Stimulated activated CD4-positive, alpha-beta T cell treated with anti-CD3 and anti-CD28 coated beads, TNF-alpha, amount 100 ng/mL, for 24 hours (primary cell): ENCODE measurements around the gene CDH4.

Experiments used
- DNase-seq, 3 experiments: peaks; one replicate each; pipeline ENCODE4 v3.0.0-alpha.2; 2020; ENCODE audit warnings: low read depth in 3 of 3

The CDH4 gene

DNA sequence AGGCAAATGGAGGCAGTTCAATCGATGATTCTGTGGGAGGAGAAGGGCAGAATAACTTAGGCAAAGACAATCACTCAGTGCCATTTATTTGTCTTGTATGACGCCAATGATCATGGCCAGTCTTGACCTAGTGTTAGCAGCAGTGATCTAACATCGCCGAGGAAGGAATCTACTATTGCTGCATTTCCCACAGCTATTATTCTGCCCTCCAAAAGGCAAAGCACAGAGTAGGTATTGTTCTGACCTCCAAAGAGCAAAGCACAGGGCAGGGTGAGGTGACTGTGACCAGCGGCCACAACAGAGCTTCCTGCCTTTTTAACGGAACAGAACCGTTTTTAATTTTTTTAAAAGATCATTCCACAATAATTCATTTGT lies 235.9 kb downstream of the CDH4 start:
- DNase-seq = no peak

DNA sequence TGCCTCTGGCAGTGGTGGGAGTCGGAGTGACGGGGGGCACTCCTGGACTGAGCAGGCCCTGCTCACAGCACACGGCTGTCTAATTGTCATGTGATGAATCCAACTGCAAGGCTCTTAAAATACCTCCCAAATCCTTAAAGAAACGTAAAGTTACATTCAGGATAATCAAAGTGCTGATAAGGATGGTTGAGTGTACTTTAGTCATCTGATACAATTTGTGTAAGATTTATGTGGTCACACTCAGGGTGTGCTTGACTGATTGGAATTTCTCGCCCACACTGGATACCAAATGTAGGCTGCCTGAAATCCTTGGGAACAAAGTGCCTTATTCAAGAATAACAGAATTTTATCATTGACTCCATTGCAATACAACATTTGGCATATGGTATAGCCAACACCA lies 238.7 kb downstream of the CDH4 start:
- no peak for DNase-seq

DNA sequence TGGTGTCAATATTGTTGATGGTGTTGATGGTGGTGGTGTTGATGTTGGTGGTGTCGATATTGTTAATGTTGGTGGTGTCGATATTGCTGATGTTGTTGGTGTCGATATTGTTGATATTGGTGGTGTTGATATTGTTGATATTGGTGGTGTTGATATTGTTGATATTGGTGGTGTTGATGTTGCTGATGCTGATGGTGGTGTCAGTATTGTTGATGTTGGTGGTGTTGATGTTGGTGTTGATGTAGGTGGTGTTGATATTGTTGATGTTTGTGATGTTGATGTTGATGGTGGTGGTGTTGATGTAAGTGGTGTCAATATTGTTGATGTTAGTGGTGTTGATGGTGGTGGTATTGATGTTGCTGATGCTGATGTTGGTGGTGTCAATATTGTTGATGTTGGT lies 240.0 kb downstream of the CDH4 start:
- DNase-seq = no peak

DNA sequence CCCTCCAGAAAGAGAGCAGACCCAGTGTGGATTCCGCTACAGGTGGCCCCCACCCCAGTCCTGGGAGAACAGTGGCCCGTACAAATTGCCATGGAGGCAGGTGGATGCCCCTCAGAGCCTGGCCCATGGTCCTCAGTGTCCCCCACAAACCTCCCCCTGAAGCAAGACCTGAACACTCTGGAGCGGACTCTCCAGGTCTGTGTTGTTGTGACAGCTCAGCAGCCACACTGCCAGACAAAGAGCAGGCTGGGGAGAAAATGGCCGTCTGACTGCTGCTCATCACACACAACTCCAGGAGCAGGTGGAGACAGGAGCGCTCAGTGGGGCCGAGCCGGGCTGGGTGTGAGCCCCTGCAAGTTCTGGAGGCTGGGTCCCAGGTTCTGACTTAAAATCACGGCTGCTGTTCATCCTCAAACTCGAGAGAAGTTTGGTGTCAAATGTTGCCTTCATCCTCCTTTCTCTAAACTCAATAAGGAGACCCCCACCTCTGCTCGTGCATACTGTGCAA lies 241.8 kb downstream of the CDH4 start:
- DNase-seq = no peak

DNA sequence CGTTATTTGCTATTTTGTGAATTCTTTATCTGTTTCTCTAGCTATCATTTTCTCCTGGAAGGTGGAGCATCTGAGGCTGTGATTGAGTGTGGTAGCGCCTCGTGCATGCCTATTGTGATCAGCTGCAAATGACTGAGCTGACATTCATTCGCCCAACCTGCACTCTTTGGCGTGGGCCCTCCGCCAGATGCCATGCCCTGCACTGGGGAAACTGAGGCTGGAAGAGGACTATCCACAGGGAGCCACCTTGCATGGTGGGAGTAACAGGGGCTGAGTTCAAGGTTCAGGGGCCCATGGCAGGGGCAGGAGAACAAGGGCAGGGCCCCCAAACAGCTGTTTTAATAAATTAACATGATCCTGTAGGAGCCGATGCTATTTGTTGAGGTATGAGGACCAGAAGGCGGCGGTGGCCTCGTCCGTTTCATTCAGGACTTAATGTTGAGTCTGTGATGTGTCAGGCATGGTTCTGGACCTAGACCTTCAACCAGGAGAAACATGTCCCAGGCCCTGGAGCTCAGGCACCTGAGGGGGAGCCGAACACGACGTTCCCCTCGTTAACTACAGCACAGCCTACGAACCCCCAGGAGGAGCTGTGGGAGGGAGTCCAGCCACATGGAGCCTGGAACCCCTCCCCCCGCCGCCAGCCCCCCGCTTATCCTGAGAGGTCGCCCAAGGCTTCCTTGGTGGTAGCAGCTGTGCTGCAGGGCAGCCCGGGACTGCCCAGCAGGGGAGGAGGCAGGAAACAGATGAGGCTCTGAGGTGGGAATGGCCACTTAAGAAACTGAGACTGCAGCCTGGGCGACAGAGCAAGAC lies 242.9 kb downstream of the CDH4 start:
- no peak for DNase-seq

DNA sequence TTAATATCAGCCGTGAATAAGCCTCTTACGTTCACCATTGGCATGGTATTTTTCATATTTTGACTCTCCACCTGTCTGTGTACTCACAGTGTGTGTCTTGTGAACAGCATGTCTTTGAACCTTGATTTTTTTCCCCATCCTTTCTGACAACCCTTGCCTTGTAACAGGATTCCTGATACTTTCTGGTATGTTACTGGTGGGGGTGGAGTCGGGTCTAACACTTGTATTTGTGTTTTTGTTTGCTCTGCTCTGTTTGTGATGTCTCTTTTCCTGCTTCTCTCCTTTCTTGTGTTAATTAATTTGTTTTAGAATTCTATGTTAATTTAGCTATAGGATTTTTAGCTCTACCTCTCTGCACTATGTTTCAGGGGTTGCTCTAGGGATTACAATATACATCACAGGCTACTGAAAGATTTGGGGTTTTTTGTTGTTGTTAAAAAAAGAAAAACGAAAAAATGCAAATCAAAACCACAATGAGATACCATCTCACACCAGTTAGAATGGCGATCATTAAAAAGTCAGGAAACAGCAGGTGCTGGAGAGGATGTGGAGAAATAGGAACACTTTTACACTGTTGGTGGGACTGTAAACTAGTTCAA lies 245.1 kb downstream of the CDH4 start:
- DNase-seq = no peak

DNA sequence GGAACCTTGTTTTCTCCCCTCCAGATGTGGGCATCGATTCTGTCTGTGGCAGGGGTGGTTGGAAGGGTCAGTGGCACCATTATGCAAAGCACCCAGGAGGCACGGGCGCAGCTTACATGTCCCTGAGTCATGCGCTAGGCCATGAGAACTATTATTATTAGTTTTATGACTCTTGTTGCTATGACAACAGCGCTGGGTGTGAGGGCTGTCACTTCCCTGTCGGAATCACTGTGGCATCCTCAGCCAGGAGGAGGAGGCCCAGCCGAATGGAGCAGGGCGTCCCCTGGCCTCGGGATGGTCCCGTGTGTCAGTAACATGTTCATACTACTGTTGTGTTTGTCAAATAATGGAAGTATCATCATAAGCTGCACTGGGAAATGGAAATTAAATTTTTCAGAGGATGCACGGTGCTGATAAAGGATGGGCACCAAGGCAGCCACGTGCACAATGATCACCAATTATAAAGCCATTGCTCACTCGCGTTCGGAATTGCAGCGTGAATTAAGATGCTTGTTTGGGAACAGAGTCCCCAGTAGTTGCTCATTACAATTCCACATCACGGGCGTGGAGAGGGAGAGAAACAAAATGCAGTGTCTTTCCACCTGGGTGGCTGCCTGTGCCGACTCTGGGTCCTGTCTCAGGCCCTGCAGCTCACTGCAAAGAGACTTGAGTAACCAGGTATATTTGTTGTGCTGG lies 247.9 kb downstream of the CDH4 start:
- no peak for DNase-seq

DNA sequence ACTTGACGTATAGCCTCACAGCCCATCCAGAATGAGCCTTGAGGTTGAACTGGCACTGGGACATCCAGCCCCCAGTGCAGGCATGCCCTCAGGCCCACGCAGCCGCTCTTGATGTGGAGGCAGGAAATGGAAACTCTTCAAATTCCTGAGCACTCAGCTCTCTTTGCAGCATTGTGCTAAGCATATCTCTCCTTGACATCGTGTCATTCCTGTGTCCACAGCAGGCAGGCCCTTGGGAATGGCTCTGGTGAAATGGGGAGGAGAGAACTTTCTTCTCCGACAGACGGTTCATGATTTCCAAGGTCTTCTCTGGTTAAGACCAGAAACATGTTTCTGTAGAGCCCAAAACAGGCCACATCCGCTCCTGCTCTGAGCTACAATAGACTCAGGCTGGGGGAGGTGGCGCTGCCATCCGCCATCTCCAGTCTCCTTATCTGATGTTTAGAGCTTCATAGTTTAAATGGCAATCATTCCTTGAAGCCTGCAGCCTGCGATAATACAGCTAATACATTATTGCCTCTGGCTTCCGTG lies 248.8 kb downstream of the CDH4 start:
- DNase-seq = peak in 1 of 3 experiments; percentile 15

DNA sequence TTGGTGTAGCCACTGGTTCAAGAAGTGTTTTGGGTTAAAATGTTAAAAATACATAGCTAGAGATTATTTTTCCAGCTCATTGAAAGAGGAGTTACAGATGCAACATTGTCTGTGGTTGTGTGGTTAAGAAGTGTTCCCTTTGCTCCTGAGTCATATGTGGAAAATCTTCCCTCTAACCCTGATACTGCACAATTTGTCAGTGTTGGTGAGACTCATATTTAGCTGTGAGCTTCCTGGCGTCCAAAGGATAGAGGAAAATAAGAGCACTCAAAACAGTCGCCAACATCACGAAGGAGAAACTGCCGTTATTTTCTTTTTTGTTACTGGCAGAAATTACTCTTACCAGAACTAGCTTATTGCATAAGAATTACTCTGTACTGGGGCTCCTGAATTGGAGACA lies 250.4 kb downstream of the CDH4 start:
- DNase-seq = no peak

DNA sequence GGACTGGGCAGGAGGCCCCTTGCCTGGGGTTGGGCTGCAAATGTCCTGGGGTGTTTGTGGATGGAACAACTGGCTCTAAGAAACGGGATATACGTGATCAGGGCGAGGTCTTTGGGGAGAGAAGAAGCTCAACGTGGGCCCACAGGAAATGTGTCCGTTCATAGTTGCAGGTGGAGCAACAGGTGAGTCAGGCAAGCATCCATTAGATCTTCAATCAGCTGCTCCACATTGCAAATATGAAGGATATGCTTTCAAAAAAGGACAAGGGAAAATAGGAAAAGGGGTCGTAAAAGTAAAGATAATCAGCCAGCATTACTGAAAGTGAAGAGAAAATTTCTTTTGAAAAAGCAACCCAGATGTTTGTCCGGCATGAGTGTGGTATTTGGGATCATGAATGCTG lies 251.0 kb downstream of the CDH4 start:
- no peak for DNase-seq

DNA sequence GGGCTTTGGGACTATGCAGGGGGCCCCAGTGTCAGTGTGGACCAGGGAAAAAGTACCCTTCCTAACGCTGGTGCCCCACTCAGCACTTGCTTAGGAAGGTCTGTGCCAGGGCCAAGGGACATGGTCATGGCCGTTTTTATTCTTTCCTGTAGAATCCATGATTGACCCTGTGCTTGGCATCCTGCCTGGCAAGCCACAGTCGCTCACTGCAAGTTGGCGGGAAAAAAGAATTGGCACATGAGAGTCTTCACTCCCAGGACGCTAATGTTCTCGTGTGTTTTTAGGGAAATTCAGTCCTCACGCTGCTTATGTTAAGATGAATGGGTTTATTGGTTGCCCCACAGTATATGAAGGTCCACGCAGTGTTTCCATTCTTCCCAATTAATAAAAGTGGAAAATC lies 253.4 kb downstream of the CDH4 start:
- no peak for DNase-seq

DNA sequence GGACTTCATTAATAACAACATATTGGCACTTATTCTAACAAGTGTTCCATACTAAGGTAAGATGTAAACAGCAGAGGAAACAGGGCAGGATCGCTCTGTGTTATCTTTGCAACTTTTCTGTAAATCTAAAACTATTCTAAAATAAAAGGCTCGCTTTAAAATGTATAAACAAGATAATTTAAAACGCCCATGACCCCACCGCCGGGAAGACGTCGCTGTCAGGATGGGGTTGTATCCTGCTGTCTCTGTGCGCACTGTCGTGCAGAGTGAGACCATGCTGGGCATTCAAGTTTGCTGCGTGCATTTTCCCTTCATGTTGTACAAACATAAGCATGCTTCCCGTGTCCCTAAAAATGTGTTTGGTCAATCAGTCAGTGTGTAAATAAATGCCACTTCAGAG lies 255.7 kb downstream of the CDH4 start:
- no peak for DNase-seq

DNA sequence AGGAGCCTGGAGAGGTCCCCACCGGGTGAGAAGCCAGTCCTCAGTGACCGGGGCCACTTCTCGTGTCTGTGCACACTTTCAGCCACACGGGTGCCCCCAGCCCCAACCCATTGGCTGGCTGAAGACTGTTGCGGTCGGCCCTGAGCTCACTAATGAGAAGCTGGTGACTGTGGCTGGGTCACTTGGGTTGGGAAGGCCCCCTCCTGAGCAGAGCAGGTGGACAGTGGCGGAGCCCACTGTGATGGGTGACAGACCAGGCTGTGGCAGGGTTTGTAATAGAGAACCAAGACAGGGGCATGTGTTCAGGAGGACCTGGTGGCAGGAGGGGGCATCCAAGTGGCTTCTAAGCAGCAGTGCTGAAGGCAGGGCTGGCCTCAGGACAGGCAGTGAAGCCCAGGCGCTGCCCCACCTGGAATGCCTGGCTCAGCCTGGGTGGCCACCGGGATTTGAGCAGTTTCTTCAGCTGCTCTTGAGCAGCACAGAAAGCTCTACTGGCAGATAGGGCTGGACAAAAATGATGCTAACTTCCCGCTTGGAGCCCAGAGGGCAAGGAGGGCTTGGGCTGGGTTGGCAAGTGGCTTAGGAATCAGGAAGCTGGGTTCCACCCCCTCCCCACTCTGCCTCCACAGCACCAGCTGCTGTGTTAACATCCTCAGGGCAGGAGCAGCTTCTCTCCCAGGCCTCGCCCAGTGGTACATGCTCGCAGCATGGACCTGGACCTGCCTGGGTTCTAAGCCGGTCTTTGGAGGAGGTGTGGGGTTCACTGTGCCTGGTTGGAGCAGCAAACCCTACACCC lies 256.4 kb downstream of the CDH4 start:
- DNase-seq = no peak

DNA sequence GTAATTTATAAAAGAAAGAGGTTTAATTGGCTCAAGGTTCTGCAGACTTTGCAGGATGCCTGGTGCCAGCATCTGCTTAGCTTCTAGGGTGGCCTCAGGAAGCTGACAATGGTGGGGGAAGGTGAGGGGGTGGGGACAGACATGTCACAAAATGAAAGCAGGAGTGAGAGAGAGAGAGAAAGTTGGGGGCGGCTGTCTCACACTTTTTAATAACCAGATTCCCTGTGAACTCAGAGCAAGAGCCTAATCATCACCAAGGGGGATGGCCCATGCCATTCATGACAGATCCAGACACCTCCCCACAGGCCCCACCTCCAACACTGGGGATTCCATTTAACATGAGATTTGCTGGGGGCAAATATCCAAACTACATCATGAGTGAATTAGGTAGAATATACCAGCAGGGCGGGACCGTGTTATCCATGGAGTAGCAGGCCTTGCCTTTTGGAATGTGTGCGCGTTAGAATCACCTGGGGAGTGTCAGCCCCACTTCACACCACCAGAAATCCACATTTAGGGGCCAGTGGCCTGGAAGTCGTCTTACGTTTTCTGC lies 258.8 kb downstream of the CDH4 start:
- peak in 1 of 3 experiments; percentile 18 for DNase-seq

DNA sequence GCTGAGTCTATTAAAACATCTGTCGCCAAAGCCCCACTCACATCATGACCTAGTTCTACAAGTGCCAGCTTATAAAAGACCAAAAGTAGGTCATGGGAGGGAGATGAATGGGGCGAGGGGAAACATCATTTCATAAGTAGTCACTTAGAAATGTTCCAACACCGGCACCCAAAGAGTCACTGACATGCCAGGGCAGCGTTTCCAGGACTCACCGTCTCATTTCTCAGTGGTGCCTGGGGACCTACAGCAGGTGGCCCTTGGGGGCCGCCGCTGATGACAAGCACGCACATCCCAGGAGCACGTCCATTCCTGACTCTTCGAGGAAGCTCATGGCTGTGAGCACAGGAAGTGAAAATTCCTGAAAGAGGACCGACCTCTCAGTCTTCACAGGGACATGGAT lies 260.4 kb downstream of the CDH4 start:
- no peak for DNase-seq

DNA sequence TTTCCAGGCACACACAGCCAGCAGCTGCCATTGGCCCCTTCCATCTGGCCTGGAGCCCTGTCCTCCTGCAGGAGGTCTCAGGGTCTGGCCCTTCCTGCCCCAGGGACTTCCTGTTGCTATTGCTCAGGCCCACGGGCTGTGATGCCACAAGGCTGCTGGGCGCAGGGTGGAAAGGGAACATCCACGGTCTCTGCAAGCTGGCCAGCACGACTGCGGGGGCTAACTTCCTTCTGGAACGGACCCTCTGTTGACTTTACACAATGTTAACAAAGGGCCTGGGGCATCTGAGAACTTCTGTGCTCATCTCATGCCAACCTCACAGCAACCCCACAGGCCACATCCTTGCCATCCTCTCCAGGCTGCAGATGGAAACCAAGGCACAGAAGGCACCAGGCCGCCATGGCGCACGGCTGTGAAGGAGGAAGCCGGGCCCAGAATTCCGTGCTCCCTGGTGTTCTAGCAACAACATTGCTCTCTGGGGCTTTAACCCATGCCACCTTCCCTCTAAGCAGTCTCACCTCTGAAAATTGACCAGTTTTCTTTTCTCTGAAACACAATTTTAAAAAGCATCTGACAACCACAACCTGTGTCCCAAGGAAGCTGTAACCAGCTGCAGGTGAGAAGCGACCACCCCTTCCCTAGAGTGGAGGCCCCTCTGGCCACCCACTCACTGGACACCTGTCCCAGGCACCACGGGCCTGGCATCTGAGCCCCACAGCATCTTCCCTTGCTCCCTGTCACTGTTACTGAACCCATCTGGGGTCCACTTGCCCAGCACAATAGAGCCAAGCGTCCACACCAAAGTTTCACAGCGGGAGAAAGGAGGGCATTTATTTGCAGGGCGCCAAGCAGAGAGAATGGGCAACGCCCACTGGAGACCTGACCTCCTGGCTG lies 261.3 kb downstream of the CDH4 start:
- DNase-seq = no peak

DNA sequence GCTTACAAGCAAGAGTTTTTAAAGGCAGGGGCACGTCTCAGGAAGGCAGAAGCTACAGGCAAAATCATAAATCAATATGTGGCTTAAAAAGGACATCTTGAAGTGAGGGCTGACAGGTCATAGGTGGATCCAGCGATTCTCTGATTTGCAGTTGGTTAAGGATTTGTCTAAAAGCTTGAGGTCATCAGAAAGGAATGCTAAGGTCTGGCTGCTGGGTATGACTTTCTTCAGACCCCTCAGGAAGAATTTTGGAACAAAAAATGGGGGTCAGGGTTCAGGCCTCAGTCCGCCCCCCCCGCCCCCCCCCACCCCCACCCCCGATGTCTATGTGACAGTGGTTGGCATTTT lies 261.9 kb downstream of the CDH4 start:
- DNase-seq = no peak

DNA sequence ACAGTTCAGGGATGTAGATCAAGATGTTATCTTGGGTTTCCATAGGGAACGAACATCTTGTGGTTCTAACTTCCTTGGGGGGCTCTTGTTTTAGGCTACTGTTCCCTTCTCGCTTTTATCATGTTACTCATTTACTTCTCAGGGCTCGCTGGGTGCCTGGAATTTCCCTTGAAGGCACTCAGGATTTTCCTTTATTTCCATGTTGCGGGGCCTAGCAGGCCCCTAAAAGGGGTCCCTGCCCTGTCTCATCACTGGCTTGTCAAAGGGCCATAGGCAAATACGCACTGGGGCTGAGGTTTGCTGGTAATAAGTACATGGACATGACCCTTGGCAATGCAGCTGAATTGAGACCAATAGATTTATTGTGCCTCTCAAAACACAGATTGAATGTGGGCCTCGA lies 262.3 kb downstream of the CDH4 start:
- no peak for DNase-seq

DNA sequence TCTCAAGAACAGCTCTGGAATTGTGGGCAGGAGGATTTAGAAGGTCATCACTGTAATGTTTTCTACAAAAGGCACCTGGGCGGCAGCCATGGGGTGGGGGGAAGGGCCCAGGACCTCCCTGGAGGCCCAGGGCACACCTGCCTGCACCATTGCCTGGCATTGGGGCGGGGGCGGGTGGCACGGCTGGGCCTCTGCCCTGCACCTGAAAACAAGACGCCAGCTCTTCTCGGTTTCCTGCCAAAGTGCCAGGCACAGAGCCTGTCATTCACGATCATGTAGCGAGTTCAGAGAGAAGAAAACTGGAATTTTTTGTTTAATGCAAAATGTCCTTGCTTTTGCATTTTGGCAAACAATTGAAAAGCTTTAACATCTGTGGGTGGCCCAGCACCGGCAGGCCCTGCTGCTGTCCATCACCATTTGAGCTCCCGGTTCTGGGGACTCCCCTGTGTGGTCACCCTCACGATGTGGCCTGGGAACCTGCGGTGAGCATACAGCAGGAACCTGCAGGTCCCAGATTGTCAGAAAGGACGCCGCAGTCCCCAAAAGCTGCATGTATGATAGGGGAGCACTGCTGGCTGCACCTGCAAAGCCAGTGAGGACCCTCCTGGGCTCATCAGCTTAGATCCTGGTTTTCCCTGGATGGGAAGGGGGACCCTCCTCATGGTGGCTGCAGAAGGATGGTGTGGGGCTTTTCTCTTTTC lies 262.9 kb downstream of the CDH4 start:
- DNase-seq = no peak

DNA sequence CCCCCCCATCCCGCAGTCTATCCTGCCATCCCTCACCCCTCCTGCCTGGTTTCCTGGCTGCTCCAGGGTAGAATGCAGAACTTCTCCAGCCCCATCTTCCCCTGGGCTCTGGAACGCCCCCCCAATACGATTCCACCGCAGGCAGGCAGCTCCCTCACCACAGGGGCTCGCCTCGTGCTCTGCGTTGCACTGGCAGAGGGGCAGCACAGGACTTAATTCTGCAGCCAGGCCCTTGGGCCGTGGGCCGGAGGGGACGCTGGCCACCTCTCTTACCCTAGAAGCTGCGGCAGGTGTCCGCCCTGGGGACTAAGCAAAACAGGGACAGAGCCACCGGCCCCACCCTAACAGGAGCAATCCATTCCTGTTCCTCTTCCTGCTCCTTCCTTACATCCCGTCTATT lies 263.9 kb downstream of the CDH4 start:
- DNase-seq = no peak
